Skeletal muscle cell (primary cell): ENCODE data around the gene RABGGTA.
A peak's percentile ranks its signal among the peaks of the same experiment; 100 is the strongest.

Source experiments
- DNase-seq: peaks from one replicate; pipeline ENCODE4 v3.0.0-alpha.2; 2010; ENCODE audit warnings: low read depth
- H3K4me3 ChIP-seq: 2 replicates; pipeline ENCODE4 v1.5.1; 2011; ENCODE audit warnings: low read depth, mild to moderate bottlenecking, control low read depth, low read length, moderate library complexity

RABGGTA gene

GRCh38 chr14:24281636-24282035 is 10.2 kb upstream of the RABGGTA start:
- DNase-seq = no peak
- no peak overlapping the region for H3K4me3 ChIP-seq

- H3K4me3 ChIP-seq = no peak overlapping the region
- no peak for DNase-seq
Measured at GRCh38 chr14:24280797-24281460, 9.5 kb upstream of the RABGGTA start.

GRCh38 chr14:24279301-24280186 is 8.1 kb upstream of the RABGGTA start:
- no peak for DNase-seq
- no peak overlapping the region for H3K4me3 ChIP-seq

GRCh38 chr14:24278424-24278823 is 7.0 kb upstream of the RABGGTA start:
- DNase-seq = no peak
- no peak overlapping the region for H3K4me3 ChIP-seq

- H3K4me3 ChIP-seq = no peak overlapping the region
- no peak for DNase-seq
Measured at GRCh38 chr14:24277606-24278321, 6.4 kb upstream of the RABGGTA start.

GRCh38 chr14:24277071-24277470 is 5.7 kb upstream of the RABGGTA start:
- no peak overlapping the region for H3K4me3 ChIP-seq

GRCh38 chr14:24274101-24274543 is 2.7 kb upstream of the RABGGTA start:
- H3K4me3 ChIP-seq = no peak overlapping the region
- no peak for DNase-seq

More at GRCh38 chr14:24277071-24277470, 5.7 kb upstream of the RABGGTA start:
- no peak for DNase-seq

GRCh38 chr14:24273422-24273998 is 2.1 kb upstream of the RABGGTA start:
- DNase-seq = no peak

GRCh38 chr14:24272467-24272866 is 1.1 kb upstream of the RABGGTA start:
- no peak overlapping the region for H3K4me3 ChIP-seq
- no peak for DNase-seq

More at GRCh38 chr14:24273422-24273998, 2.1 kb upstream of the RABGGTA start:
- no peak overlapping the region for H3K4me3 ChIP-seq

- DNase-seq = no peak
- H3K4me3 ChIP-seq = peak overlapping the region; percentile 93
Measured at GRCh38 chr14:24271834-24272263, 452 bp upstream of the RABGGTA start.

- peak overlapping the region; percentile 93 for H3K4me3 ChIP-seq
- DNase-seq = no peak
Measured at GRCh38 chr14:24270537-24271133, 762 bp downstream of the RABGGTA start.

- no peak overlapping the region for H3K4me3 ChIP-seq
- DNase-seq = no peak
Measured at GRCh38 chr14:24269910-24270536, 1.4 kb downstream of the RABGGTA start.

GRCh38 chr14:24269368-24269767 is 2.0 kb downstream of the RABGGTA start:
- no peak for DNase-seq
- no peak overlapping the region for H3K4me3 ChIP-seq

- no peak overlapping the region for H3K4me3 ChIP-seq
- DNase-seq = no peak
Measured at GRCh38 chr14:24268225-24268624, 3.2 kb downstream of the RABGGTA start.

- no peak for DNase-seq
- no peak overlapping the region for H3K4me3 ChIP-seq
Measured at GRCh38 chr14:24267516-24267915, 3.9 kb downstream of the RABGGTA start.

- DNase-seq = no peak
- no peak overlapping the region for H3K4me3 ChIP-seq
Measured at GRCh38 chr14:24266344-24267244, 4.8 kb downstream of the RABGGTA start.

GRCh38 chr14:24264298-24264697 is 7.1 kb downstream of the RABGGTA start:
- H3K4me3 ChIP-seq = no peak overlapping the region
- DNase-seq = no peak

- no peak overlapping the region for H3K4me3 ChIP-seq
- DNase-seq = no peak
Measured at GRCh38 chr14:24263848-24264247, 7.5 kb downstream of the RABGGTA start.
